ENCODE results near the gene SPATA31C1. TPM values are rescaled to one million over a fixed set of nuclear protein-coding genes. Genes with fewer than 3 reads are reported as not detected.

The SPATA31C1 gene
- total RNA-seq, 2 experiments from 2014 or later: not detected

- Mint-ChIP-seq H3K27me3 (peaks cover 4% of the 10 kb centered on the region), H3K36me3 (ENCODE audit: low read depth) (no peaks in the 10 kb centered on the region), H3K4me3 (no peak overlapping the region), H3K9me3 (no peaks in the 10 kb centered on the region), H3K4me1 (ENCODE audit: low read depth) (no peaks in the 10 kb centered on the region), H3K27ac (no peak overlapping the region)
- TF ChIP-seq, protein P1, sequence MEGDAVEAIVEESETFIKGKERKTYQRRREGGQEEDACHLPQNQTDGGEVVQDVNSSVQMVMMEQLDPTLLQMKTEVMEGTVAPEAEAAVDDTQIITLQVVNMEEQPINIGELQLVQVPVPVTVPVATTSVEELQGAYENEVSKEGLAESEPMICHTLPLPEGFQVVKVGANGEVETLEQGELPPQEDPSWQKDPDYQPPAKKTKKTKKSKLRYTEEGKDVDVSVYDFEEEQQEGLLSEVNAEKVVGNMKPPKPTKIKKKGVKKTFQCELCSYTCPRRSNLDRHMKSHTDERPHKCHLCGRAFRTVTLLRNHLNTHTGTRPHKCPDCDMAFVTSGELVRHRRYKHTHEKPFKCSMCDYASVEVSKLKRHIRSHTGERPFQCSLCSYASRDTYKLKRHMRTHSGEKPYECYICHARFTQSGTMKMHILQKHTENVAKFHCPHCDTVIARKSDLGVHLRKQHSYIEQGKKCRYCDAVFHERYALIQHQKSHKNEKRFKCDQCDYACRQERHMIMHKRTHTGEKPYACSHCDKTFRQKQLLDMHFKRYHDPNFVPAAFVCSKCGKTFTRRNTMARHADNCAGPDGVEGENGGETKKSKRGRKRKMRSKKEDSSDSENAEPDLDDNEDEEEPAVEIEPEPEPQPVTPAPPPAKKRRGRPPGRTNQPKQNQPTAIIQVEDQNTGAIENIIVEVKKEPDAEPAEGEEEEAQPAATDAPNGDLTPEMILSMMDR (IDR thresholded peaks at IDR 0.05): no peak
- intact Hi-C loops (cut with micrococcal nuclease): no loop called here
- no peak for ATAC-seq
- POLR2A ChIA-PET: no interaction called here
- CTCF ChIA-PET: no interaction called here
- DNase-seq: no peak
Measured at GRCh38 chr9:87876708-87877107, 41.1 kb upstream of the SPATA31C1 start.

- no peaks in the 10 kb centered on the region for H3K4me1 Mint-ChIP-seq (ENCODE audit: low read depth)
- no peak for ATAC-seq
- intact Hi-C loops (cut with micrococcal nuclease): no loop called here
Measured at GRCh38 chr9:87878989-87879511, 38.7 kb upstream of the SPATA31C1 start.

DNA sequence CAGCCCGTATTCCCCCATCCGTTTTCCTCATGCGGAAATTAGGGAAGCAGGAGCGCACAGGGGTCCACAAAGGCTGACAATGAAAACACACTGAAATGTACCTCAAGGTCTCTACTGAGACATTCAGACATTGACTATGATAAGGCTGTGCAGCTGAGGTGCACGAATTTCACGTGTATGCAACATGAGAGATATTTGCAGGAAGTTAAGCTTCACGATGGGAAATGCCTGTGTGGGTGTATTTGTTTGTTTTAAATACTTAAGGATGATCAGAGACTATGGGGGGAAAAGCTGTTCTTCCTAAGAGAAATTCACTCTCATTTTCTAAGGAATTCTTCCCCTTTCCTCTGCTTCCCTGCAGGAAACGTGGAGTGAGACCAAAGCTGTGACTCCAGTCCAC lies 37.6 kb upstream of the SPATA31C1 start:
- ATAC-seq: no peak
- TF ChIP-seq, protein P1 (IDR thresholded peaks at IDR 0.05): no peak

More at GRCh38 chr9:87878989-87879511, 38.7 kb upstream of the SPATA31C1 start:
- Mint-ChIP-seq H3K27ac (no peak overlapping the region), H3K27me3 (peaks cover 4% of the 10 kb centered on the region), H3K9me3 (no peaks in the 10 kb centered on the region), H3K4me3 (no peak overlapping the region), H3K36me3 (ENCODE audit: low read depth) (no peaks in the 10 kb centered on the region)
- TF ChIP-seq, protein P1 (IDR thresholded peaks at IDR 0.05): no peak
- no peak for DNase-seq
- ChIA-PET POLR2A (no interaction called here), CTCF (interaction anchor here (1.2 kb wide), 1 partner anchor 12 kb away, joined by 3 read pairs; no protein-coding TSS in a partner anchor)

DNA sequence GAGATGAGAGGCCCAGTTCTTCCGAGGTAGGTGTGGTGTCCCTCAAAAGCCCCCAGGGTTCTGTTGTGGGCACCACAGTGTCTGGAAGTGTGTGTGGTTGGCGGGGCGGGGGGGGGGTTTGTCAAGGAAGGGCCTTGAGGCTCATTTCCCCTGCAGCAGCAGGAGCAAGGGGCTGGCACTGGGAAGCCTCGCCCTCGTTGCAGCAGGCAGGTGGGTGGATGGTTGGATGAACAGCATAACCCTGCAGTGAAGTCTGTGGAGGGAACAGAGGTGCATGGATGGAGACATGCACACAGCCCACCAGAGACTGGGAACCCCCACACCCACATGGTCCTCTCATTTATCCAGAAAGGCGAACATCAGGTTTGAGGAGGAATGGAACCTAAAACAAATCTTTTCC lies 37.1 kb upstream of the SPATA31C1 start:
- ATAC-seq (no peak), DNase-seq (no peak)
- intact Hi-C loops (cut with micrococcal nuclease): no loop called here
- no peaks in the 10 kb centered on the region for H3K4me1 Mint-ChIP-seq (ENCODE audit: low read depth)
- POLR2A ChIA-PET: no interaction called here
- peaks cover 4% of the 10 kb centered on the region for H3K27me3 Mint-ChIP-seq
- no peak overlapping the region for H3K27ac Mint-ChIP-seq
- no peak overlapping the region for H3K4me3 Mint-ChIP-seq
- TF ChIP-seq, protein P1 (IDR thresholded peaks at IDR 0.05): no peak
- no peaks in the 10 kb centered on the region for H3K36me3 Mint-ChIP-seq (ENCODE audit: low read depth)
- H3K9me3 Mint-ChIP-seq: no peaks in the 10 kb centered on the region
- CTCF ChIA-PET: no interaction called here

More for the DNA sequence above, 37.6 kb upstream of the SPATA31C1 start:
- Mint-ChIP-seq H3K4me1 (ENCODE audit: low read depth) (no peaks in the 10 kb centered on the region), H3K36me3 (ENCODE audit: low read depth) (no peaks in the 10 kb centered on the region), H3K27ac (no peak overlapping the region), H3K4me3 (no peak overlapping the region), H3K27me3 (peaks cover 4% of the 10 kb centered on the region), H3K9me3 (no peaks in the 10 kb centered on the region)
- ChIA-PET POLR2A (no interaction called here), CTCF (interaction anchor here (1.2 kb wide), 1 partner anchor 13 kb away, joined by 3 read pairs; no protein-coding TSS in a partner anchor)
- intact Hi-C loops (cut with micrococcal nuclease): no loop called here
- no peak for DNase-seq

- DNase-seq (no peak), ATAC-seq (no peak)
- H3K4me3 Mint-ChIP-seq: no peak within 1 kb of the TSS
- CTCF ChIA-PET: no interaction called here
- no peak within 1 kb of the TSS for H3K27ac Mint-ChIP-seq
- POLR2A ChIA-PET: no interaction called here
- no peaks in the 10 kb centered on the region for H3K36me3 Mint-ChIP-seq (ENCODE audit: low read depth)
- H3K4me1 Mint-ChIP-seq (ENCODE audit: low read depth): no peaks in the 10 kb centered on the region
- peaks cover 2% of the 10 kb centered on the region for H3K27me3 Mint-ChIP-seq
- intact Hi-C loops (cut with micrococcal nuclease): no loop called here
- H3K9me3 Mint-ChIP-seq: no peaks in the 10 kb centered on the region
- TF ChIP-seq, protein P1 (IDR thresholded peaks at IDR 0.05): no peak
Measured at GRCh38 chr9:87882627-87883026, 35.1 kb upstream of the SPATA31C1 start, which contains the start of gene SPATA31E1. TSS of gene SPATA31E1 (plus strand) at chr9:87882877. CDS start at chr9:87882892, 15 bp downstream.
